Measurements from ENCODE around the gene LTC4S.

LTC4S gene

GRCh38 chr5:179800696-179801201 lies 7.0 kb downstream of the LTC4S start:
- Histone ChIP-seq H3F3A (ENCODE audit: insufficient read depth, low read length) (peaks cover 18% of the 10 kb centered on the region), H4K20me1 (ENCODE audit: insufficient read depth, low read length) (no peaks in the 10 kb centered on the region), H2AFZ (ENCODE audit: low read length) (no peak overlapping the region), H3K4me3 (ENCODE audit: low read length) (no peak overlapping the region), H3K4me2 (ENCODE audit: low read depth, low read length) (no peak overlapping the region), H3K9me3 (replicated peaks; ENCODE audit: insufficient read depth, low read length) (no peaks in the 10 kb centered on the region), H3K36me3 (replicated peaks; ENCODE audit: insufficient read depth, low read length) (peaks cover 6% of the 10 kb centered on the region; the same call in 1 of the 2 replicates), H3K4me1 (ENCODE audit: low read length) (peaks cover 19% of the 10 kb centered on the region), H3K27ac (ENCODE audit: low read length) (no peak overlapping the region), H3K9ac (ENCODE audit: low read length) (no peak overlapping the region), H3K79me2 (ENCODE audit: low read length) (peaks cover 48% of the 10 kb centered on the region), H3K27me3 (replicated peaks; ENCODE audit: insufficient read depth, low read length) (no peaks in the 10 kb centered on the region), H3K9me2 (replicated peaks; ENCODE audit: insufficient read depth, low read length) (no peaks in the 10 kb centered on the region)
- TF ChIP-seq EZH2phosphoT487 (IDR thresholded peaks at IDR 0.05; ENCODE audit: low read length) (no peak), EZH2 (optimal IDR thresholded peaks at IDR 0.05; ENCODE audit: low read depth, low read length) (no peak), CTCF (IDR thresholded peaks at IDR 0.05; ENCODE audit: low read length) (no peak)
- no peak for DNase-seq

DNA sequence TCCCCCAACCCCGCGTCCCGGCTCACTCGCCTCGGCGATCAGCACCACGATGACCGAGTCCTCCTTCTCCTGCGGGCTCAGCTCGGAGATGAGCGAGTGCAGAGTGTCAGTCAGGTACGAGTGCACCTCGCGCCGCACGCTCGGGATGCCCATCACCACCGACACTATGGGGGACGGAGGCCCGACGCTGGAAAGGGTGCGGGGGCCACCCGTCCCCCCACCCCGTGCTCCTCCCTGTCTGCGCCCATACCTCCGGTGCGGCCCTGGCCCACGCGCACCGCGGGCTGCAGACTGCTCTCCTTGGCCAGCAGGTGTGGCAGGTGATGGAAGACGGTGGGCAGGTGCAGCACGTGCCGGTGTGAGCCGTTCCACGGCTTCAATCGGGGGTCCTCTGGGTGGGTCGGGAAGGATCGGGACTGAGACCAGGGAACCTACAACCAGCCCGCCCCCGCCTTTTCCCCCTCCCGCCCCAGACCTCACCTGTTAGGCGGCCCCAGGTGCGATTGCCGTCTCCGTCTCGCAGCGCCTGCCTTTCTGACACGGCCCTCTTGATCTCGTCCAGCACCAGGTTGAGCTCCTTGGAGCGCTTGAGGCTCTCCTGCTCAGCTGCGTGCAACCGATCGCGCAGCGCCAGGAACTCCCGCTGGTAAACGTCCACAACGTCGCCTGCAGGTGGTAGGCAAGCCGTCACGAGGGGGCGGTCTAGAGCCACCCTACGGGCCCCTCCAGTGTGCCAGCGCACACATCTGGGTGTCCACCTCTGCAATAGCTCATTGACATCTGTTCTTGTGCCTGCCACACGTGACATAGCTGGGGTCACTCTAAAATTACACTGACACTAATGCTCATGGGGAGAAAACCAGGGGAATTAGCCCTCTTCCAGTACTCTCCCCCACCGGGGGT lies 7.8 kb downstream of the LTC4S start:
- H3K9me2 ChIP-seq (replicated peaks; ENCODE audit: insufficient read depth, low read length) = no peaks in the 10 kb centered on the region
- H3K4me3 ChIP-seq (ENCODE audit: low read length) = no peak overlapping the region
- H3K4me1 ChIP-seq (ENCODE audit: low read length) = peaks cover 19% of the 10 kb centered on the region
- DNase-seq = no peak
- H3F3A ChIP-seq (ENCODE audit: insufficient read depth, low read length) = peaks cover 13% of the 10 kb centered on the region
- no peak overlapping the region for H3K27ac ChIP-seq (ENCODE audit: low read length)
- peaks cover 52% of the 10 kb centered on the region for H3K79me2 ChIP-seq (ENCODE audit: low read length)
- no peaks in the 10 kb centered on the region for H4K20me1 ChIP-seq (ENCODE audit: insufficient read depth, low read length)
- H3K9me3 ChIP-seq (replicated peaks; ENCODE audit: insufficient read depth, low read length) = no peaks in the 10 kb centered on the region
- no peaks in the 10 kb centered on the region for H3K27me3 ChIP-seq (replicated peaks; ENCODE audit: insufficient read depth, low read length)
- H3K4me2 ChIP-seq (ENCODE audit: low read depth, low read length) = no peak overlapping the region
- no peak overlapping the region for H2AFZ ChIP-seq (ENCODE audit: low read length)
- H3K9ac ChIP-seq (ENCODE audit: low read length) = no peak overlapping the region
- peaks cover 6% of the 10 kb centered on the region; the same call in 1 of the 2 replicates for H3K36me3 ChIP-seq (replicated peaks; ENCODE audit: insufficient read depth, low read length)
- TF ChIP-seq CTCF (IDR thresholded peaks at IDR 0.05; ENCODE audit: low read length) (no peak), EZH2 (optimal IDR thresholded peaks at IDR 0.05; ENCODE audit: low read depth, low read length) (no peak), EZH2phosphoT487 (IDR thresholded peaks at IDR 0.05; ENCODE audit: low read length) (no peak)

DNA sequence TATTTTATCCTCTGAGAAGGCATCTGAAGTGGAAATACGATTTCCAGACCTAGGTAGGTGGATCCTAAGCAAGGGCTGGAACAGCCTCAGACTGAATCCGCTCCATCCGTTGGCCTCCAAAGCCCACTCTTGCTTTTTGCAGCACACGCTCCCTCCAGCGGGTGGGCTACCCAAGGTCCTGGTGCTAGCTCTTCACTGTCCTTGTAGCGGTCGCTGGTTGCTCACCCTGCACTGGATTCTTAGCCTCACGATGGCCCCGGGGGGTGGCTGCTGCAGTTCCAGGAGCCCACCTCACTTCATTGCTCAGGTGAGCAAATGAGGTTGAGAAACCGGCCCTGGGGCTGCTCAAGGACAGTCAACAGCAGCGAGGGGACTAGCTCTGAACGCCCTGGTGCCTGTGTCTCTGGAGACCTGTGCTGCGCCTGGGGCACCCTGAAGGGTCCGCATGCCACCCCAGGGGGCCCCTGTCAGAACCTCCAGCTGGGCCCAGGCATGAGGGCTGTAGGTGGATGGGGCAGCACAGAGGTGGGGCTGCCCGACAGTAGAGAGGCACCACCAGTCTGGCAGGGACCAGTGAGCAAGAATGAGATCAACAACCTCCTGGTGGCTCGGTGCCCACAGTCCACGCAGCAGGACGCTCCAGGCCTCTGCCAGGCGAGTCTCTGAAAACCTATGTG lies 8.6 kb downstream of the LTC4S start:
- Histone ChIP-seq H4K20me1 (ENCODE audit: insufficient read depth, low read length) (no peaks in the 10 kb centered on the region), H3K9me3 (replicated peaks; ENCODE audit: insufficient read depth, low read length) (no peaks in the 10 kb centered on the region), H2AFZ (ENCODE audit: low read length) (no peak overlapping the region), H3K27me3 (replicated peaks; ENCODE audit: insufficient read depth, low read length) (no peaks in the 10 kb centered on the region), H3K36me3 (replicated peaks; ENCODE audit: insufficient read depth, low read length) (peaks cover 6% of the 10 kb centered on the region; the same call in 1 of the 2 replicates), H3K4me1 (ENCODE audit: low read length) (peaks cover 11% of the 10 kb centered on the region), H3K9ac (ENCODE audit: low read length) (no peak overlapping the region), H3K4me2 (ENCODE audit: low read depth, low read length) (no peak overlapping the region), H3K9me2 (replicated peaks; ENCODE audit: insufficient read depth, low read length) (no peaks in the 10 kb centered on the region), H3F3A (ENCODE audit: insufficient read depth, low read length) (peaks cover 9% of the 10 kb centered on the region; the same call in 1 of the 2 replicates), H3K79me2 (ENCODE audit: low read length) (peaks cover 55% of the 10 kb centered on the region), H3K27ac (ENCODE audit: low read length) (no peak overlapping the region), H3K4me3 (ENCODE audit: low read length) (no peak overlapping the region)
- DNase-seq = no peak
- TF ChIP-seq EZH2phosphoT487 (IDR thresholded peaks at IDR 0.05; ENCODE audit: low read length) (no peak), EZH2 (optimal IDR thresholded peaks at IDR 0.05; ENCODE audit: low read depth, low read length) (no peak)

Measured in MM.1S (cell line).